K562 (cell line): ENCODE measurements around the gene BAIAP3. TPM values are rescaled to one million over a fixed set of nuclear protein-coding genes. Genes with fewer than 3 reads are reported as not detected.

Source experiments
- CBX1 ChIP-seq: sonication (generic); IDR thresholded peaks from 2 replicates; pipeline ENCODE4 v1.6.1; 2016; ENCODE audit warnings: antibody characterized with exemption, low read depth, mild to moderate bottlenecking
- NCOA2 ChIP-seq, 2 experiments: fragments of 450-650 bp; IDR thresholded peaks; 2 replicates each; pipeline ENCODE4 v1.6.1; 2018; ENCODE audit warnings: mild to moderate bottlenecking in 2 of 2, moderate library complexity in 1 of 2; ENCODE audit not compliant: partially characterized antibody in 2 of 2
- RREB1 ChIP-seq: fragments of 250-450 bp; sonication (Bioruptor Pico); IDR thresholded peaks from 2 replicates; pipeline ENCODE4 v1.4.0; 2020
- SIN3B ChIP-seq: fragments of 450-650 bp; IDR thresholded peaks from 2 replicates; pipeline ENCODE4 v1.6.1; 2017; ENCODE audit warnings: low read depth, mild to moderate bottlenecking, moderate library complexity
- TAL1 ChIP-seq: fragments of 450-650 bp; IDR thresholded peaks from 2 replicates; pipeline ENCODE4 v1.6.1; 2016; ENCODE audit warnings: mild to moderate bottlenecking
- ZFX ChIP-seq: sonication (generic); formaldehyde crosslinking; IDR thresholded peaks from 2 replicates; pipeline ENCODE4 v1.8.0; 2022; ENCODE audit warnings: mild to moderate bottlenecking, missing genetic modification reagents, moderate library complexity
- ZNF165 ChIP-seq: fragments of 250-450 bp; sonication (Bioruptor Pico); IDR thresholded peaks from 2 replicates; pipeline ENCODE4 v1.4.0; 2020; ENCODE audit warnings: borderline replicate concordance
- ZNF197 ChIP-seq: fragments of 200-800 bp; sonication (Bioruptor generic); IDR thresholded peaks from 2 replicates; pipeline ENCODE4 v1.6.1; 2016; ENCODE audit warnings: low read depth, missing genetic modification characterization, missing compliant biosample characterization
- polyA plus RNA-seq, 8 experiments: library from polyadenylated mRNA; depleted of rRNA in 4 of 8; stranded (reverse) in 5 of 8; unstranded in 3 of 8; fragments of >200 nt; fragmentation: Nextera tagmentation in 2 of 8; fragmentation: Illumina TruSeq in 1 of 8; extraction: Ambion mirVana in 2 of 8; extraction: Trizol in 1 of 8; gene quantifications; 2 replicates each; pipeline versions ENCODE4 v1.2.1 to v1.2.3, GENCODE V29; 2011 to 2014; ENCODE audit warnings: inconsistent platforms in 1 of 8, missing spikeins in 1 of 8
- total RNA-seq, 7 experiments: library from RNA; depleted of rRNA in 6 of 7; stranded (reverse); fragments of >200 nt in 6 of 7; fragmentation: Illumina TruSeq in 2 of 7; extraction: Trizol in 2 of 7; gene quantifications; 2 replicates each; pipeline versions ENCODE4 v1.2.1 to v1.2.3, GENCODE V29; 2011 to 2021; ENCODE audit warnings: low replicate concordance in 1 of 7
- TF ChIP-seq, protein P1 (sequence below), 2 experiments: fragments of 450-650 bp; formaldehyde crosslinking in 1 of 2; IDR thresholded peaks; 2 replicates each; pipeline versions ENCODE4 v1.4.0 to v1.6.1; 2014 to 2020; ENCODE audit warnings: mild to moderate bottlenecking in 2 of 2, borderline replicate concordance in 1 of 2, low read depth in 1 of 2
- TF ChIP-seq, protein P2 (sequence below): sonication (generic); formaldehyde crosslinking; IDR thresholded peaks from 2 replicates; pipeline ENCODE4 v1.8.1; 2023; ENCODE audit warnings: mild to moderate bottlenecking, missing genetic modification reagents

BAIAP3 gene
- total and polyA plus RNA-seq, 9 of the 15 experiments (the other 6 are each of a cell fraction or from before 2014, with no cell fraction given) = 0.03 to 4.5 (median 0.57) TPM; not detected in 1

DNA sequence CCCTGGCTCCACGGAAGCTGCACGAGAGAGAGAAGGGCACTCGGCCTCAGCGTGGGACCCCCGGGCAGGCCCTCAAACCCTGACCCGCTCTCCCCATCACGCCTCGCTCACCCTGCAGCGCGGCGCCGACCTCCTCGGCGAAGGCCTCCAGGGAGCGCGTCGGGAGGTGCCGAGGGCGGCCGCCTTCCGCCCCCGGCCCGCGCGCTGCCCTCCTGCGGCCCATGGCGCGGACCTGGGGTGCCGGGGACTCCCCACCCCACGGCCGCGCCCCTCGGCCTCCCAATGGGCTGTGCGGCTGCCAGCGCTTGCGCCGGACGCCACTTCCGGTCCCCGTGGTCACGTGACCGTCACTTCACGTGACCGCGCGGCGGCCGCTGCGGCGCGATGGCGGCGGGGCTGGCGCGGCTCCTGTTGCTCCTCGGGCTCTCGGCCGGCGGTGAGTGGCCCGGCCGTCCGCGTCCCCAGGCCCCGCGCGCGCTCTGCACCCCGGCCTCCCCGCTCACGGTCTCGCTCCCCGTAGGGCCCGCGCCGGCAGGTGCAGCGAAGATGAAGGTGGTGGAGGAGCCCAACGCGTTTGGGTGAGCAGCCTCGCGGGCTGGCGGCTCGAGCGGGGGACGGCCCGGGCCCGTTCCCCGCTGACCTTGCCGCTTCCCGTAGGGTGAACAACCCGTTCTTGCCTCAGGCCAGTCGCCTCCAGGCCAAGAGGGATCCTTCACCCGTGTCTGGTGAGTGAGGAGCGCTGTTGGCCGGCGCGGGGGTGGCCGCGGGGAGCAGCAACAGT lies 18.3 kb downstream of the BAIAP3 start, which contains the start of the genes GNPTG and TSR3 (continued):
- no peak for TF ChIP-seq NCOA2 (IDR thresholded peaks at IDR 0.05; ENCODE audit: partially characterized antibody in 2 of 2)
- peak; percentile 92 for TF ChIP-seq CBX1
- peak; percentile 60; the same call in 1 of the 2 replicates for TF ChIP-seq ZNF197 (CRISPR knock-in tag)
- TF ChIP-seq ZNF165 = no peak
- TF ChIP-seq, protein P1, sequence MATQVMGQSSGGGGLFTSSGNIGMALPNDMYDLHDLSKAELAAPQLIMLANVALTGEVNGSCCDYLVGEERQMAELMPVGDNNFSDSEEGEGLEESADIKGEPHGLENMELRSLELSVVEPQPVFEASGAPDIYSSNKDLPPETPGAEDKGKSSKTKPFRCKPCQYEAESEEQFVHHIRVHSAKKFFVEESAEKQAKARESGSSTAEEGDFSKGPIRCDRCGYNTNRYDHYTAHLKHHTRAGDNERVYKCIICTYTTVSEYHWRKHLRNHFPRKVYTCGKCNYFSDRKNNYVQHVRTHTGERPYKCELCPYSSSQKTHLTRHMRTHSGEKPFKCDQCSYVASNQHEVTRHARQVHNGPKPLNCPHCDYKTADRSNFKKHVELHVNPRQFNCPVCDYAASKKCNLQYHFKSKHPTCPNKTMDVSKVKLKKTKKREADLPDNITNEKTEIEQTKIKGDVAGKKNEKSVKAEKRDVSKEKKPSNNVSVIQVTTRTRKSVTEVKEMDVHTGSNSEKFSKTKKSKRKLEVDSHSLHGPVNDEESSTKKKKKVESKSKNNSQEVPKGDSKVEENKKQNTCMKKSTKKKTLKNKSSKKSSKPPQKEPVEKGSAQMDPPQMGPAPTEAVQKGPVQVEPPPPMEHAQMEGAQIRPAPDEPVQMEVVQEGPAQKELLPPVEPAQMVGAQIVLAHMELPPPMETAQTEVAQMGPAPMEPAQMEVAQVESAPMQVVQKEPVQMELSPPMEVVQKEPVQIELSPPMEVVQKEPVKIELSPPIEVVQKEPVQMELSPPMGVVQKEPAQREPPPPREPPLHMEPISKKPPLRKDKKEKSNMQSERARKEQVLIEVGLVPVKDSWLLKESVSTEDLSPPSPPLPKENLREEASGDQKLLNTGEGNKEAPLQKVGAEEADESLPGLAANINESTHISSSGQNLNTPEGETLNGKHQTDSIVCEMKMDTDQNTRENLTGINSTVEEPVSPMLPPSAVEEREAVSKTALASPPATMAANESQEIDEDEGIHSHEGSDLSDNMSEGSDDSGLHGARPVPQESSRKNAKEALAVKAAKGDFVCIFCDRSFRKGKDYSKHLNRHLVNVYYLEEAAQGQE (IDR thresholded peaks at IDR 0.05; ENCODE audit: borderline replicate concordance) = peak; percentile 95
- TF ChIP-seq, protein P1 (CRISPR knock-in tag; IDR thresholded peaks at IDR 0.05; ENCODE audit: low read depth) = peak; percentile 64; the same call in 1 of the 2 replicates
- TF ChIP-seq TAL1 = no peak
- peak; percentile 100 for TF ChIP-seq SIN3B
- TF ChIP-seq, protein P2, sequence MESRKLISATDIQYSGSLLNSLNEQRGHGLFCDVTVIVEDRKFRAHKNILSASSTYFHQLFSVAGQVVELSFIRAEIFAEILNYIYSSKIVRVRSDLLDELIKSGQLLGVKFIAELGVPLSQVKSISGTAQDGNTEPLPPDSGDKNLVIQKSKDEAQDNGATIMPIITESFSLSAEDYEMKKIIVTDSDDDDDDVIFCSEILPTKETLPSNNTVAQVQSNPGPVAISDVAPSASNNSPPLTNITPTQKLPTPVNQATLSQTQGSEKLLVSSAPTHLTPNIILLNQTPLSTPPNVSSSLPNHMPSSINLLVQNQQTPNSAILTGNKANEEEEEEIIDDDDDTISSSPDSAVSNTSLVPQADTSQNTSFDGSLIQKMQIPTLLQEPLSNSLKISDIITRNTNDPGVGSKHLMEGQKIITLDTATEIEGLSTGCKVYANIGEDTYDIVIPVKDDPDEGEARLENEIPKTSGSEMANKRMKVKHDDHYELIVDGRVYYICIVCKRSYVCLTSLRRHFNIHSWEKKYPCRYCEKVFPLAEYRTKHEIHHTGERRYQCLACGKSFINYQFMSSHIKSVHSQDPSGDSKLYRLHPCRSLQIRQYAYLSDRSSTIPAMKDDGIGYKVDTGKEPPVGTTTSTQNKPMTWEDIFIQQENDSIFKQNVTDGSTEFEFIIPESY (CRISPR knock-in tag) = 0 out of 2 replicates have a peak, but pooled peaks have one; percentile 29
- peak; percentile 74; the same call in 1 of the 2 replicates for TF ChIP-seq RREB1
- TF ChIP-seq ZFX (CRISPR knock-in tag) = peak; percentile 66; the same call in 1 of the 2 replicates
